HG03175 (cell line): Measurements from ENCODE around the gene LYZL1.
"Not testable (repeated sequence)": the region's sequence is repeated elsewhere in the genome, so short reads cannot be mapped to it uniquely, and the experiment has no call there.

ENCODE experiments used
- ATAC-seq: cut with Tn5 transposase; IDR thresholded peaks from one replicate; pipeline ENCODE4 v1.9.1; 2021; ENCODE audit warnings: mild to moderate bottlenecking, moderate library complexity; ENCODE audit not compliant: unreplicated experiment

LYZL1 gene

GRCh38 chr10:29304995-29305335 lies 16.1 kb downstream of the LYZL1 start:
- ATAC-seq: no peak

- no peak for ATAC-seq
Measured at GRCh38 chr10:29306688-29307087, 17.8 kb downstream of the LYZL1 start.

GRCh38 chr10:29308142-29308541 lies 19.3 kb downstream of the LYZL1 start:
- ATAC-seq: not testable (repeated sequence)

GRCh38 chr10:29309465-29309864 lies 20.6 kb downstream of the LYZL1 start:
- ATAC-seq: no peak

GRCh38 chr10:29310463-29310862 lies 21.6 kb downstream of the LYZL1 start:
- not testable (repeated sequence) for ATAC-seq

- no peak for ATAC-seq
Measured at GRCh38 chr10:29313071-29313470, 24.2 kb downstream of the LYZL1 start.

- no peak for ATAC-seq
Measured at GRCh38 chr10:29314726-29315125, 25.9 kb downstream of the LYZL1 start.

- ATAC-seq: no peak
Measured at GRCh38 chr10:29315814-29316213, 26.9 kb downstream of the LYZL1 start.

- no peak for ATAC-seq
Measured at GRCh38 chr10:29316308-29317026, 27.6 kb downstream of the LYZL1 start.

- ATAC-seq: no peak
Measured at GRCh38 chr10:29317027-29317420, 28.2 kb downstream of the LYZL1 start.

GRCh38 chr10:29317423-29318021 lies 28.7 kb downstream of the LYZL1 start:
- ATAC-seq: no peak

GRCh38 chr10:29318141-29319071 lies 29.5 kb downstream of the LYZL1 start:
- ATAC-seq: not testable (repeated sequence)

- ATAC-seq: no peak
Measured at GRCh38 chr10:29319205-29319781, 30.4 kb downstream of the LYZL1 start.

GRCh38 chr10:29320680-29321121 lies 31.8 kb downstream of the LYZL1 start:
- ATAC-seq: not testable (repeated sequence)

- no peak for ATAC-seq
Measured at GRCh38 chr10:29321656-29322055, 32.8 kb downstream of the LYZL1 start.

- no peak for ATAC-seq
Measured at GRCh38 chr10:29322918-29323317, 34.0 kb downstream of the LYZL1 start.

GRCh38 chr10:29323367-29323766 lies 34.5 kb downstream of the LYZL1 start:
- no peak for ATAC-seq

GRCh38 chr10:29324220-29324841 lies 35.5 kb downstream of the LYZL1 start:
- ATAC-seq: no peak

GRCh38 chr10:29326299-29326698 lies 37.4 kb downstream of the LYZL1 start:
- ATAC-seq: no peak

GRCh38 chr10:29326886-29327745 lies 38.2 kb downstream of the LYZL1 start:
- ATAC-seq: no peak
